Measurements from ENCODE around the gene SOBP. TPM values are rescaled to one million over a fixed set of nuclear protein-coding genes. Genes with fewer than 3 reads are reported as not detected.

Gene SOBP
- total RNA-seq, 4 donors from 2014 or later: 6.0 to 18.4 (median 6.7) TPM

DNA sequence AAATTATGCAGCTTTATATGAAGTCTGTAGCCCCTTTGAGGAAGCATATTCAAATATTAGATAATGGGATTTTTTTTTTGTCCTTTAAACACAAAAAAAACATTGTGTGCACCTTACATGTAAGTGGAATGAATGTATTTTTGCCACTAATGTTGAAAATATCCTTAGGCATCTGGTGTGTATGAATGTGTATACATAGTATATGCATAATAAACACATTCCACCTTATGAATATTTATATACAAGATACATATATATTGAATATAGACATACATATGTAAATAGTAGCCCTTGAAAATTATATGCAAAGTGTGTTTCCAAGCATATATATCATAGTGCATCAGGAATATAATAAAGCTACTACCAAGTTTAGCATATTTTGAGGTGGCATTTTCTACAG lies 94.8 kb downstream of the SOBP start:
- no peak for DNase-seq (ENCODE audit: low spot score in 2 of 2)
- no peak for TF ChIP-seq POLR2A (IDR thresholded peaks at IDR 0.05)
- TF ChIP-seq, protein P1, sequence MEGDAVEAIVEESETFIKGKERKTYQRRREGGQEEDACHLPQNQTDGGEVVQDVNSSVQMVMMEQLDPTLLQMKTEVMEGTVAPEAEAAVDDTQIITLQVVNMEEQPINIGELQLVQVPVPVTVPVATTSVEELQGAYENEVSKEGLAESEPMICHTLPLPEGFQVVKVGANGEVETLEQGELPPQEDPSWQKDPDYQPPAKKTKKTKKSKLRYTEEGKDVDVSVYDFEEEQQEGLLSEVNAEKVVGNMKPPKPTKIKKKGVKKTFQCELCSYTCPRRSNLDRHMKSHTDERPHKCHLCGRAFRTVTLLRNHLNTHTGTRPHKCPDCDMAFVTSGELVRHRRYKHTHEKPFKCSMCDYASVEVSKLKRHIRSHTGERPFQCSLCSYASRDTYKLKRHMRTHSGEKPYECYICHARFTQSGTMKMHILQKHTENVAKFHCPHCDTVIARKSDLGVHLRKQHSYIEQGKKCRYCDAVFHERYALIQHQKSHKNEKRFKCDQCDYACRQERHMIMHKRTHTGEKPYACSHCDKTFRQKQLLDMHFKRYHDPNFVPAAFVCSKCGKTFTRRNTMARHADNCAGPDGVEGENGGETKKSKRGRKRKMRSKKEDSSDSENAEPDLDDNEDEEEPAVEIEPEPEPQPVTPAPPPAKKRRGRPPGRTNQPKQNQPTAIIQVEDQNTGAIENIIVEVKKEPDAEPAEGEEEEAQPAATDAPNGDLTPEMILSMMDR (IDR thresholded peaks at IDR 0.05): no peak
- TF ChIP-seq EP300 (IDR thresholded peaks at IDR 0.05): no peak
- Histone ChIP-seq H3K4me1 (no peaks in the 10 kb centered on the region), H3K4me3 (no peak overlapping the region), H3K9me3 (no peaks in the 10 kb centered on the region), H3K27ac (no peak overlapping the region), H3K36me3 (no peaks in the 10 kb centered on the region), H3K27me3 (no peaks in the 10 kb centered on the region)

DNA sequence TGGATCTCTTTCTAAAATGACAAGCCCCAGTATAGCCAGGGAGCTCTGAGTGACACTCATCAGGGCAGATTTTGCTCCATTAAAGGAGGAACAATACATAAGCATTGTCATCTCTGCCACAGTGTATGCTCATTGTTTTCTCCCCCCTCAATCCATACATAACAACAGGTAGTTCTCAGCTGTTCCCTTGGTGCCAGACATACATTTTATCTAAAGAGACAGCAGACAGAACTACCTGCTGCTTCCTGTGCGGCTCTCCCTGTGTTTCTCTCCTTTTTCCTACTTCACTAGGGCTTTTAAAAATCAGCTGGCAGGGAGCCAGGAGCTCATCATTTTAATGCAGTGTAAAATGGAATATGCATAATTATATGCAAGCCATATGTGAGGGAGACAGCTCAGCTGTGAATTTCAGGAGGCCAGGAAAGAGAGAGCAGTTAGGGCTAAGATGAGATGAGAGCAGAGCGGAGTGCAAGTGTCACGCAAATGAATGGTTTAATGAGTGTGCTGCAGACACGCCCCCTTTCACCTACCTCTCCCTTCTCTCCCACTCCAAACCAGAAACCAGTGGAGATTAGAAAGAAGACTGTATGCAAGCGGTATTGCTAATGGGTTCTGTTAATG lies 96.0 kb downstream of the SOBP start:
- Histone ChIP-seq H3K27me3 (no peaks in the 10 kb centered on the region), H3K36me3 (no peaks in the 10 kb centered on the region), H3K27ac (no peak overlapping the region), H3K9me3 (no peaks in the 10 kb centered on the region), H3K4me3 (no peak overlapping the region), H3K4me1 (no peaks in the 10 kb centered on the region)
- 86 to 90% methylated on average over 5 of the region's 5 CpGs for WGBS, 2 donors
- TF ChIP-seq, protein P1 (IDR thresholded peaks at IDR 0.05): no peak
- TF ChIP-seq EP300 (IDR thresholded peaks at IDR 0.05) (no peak), POLR2A (IDR thresholded peaks at IDR 0.05) (no peak)
- no peak for DNase-seq (ENCODE audit: low spot score in 2 of 2)

DNA sequence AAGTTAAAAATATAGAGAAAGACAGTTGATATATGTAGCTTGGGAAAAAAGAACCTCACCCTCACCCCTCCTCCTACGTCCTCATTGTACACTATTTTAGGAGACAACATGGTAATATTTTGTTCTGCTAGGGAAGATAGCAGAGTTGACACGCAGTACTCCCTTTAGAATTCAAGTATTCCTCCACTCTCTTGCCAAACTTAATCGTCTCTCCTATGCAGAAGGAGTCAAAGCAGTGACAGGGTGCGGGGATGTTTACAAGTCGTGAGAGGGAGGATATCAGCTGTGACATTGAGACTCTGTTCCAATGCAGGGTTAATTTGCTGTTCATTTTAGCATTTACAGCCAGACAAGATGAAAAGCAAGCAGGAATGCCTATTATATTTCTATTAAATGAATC lies 97.5 kb downstream of the SOBP start:
- Histone ChIP-seq H3K4me1 (no peaks in the 10 kb centered on the region), H3K27me3 (no peaks in the 10 kb centered on the region), H3K4me3 (no peak overlapping the region), H3K27ac (no peak overlapping the region), H3K36me3 (no peaks in the 10 kb centered on the region), H3K9me3 (no peaks in the 10 kb centered on the region)
- DNase-seq (ENCODE audit: low spot score in 2 of 2): no peak
- WGBS, 2 donors: 56 to 57% methylated on average over 5 of the region's 5 CpGs
- no peak for TF ChIP-seq EP300 (IDR thresholded peaks at IDR 0.05)
- TF ChIP-seq POLR2A (IDR thresholded peaks at IDR 0.05): no peak
- TF ChIP-seq, protein P1 (IDR thresholded peaks at IDR 0.05): no peak

DNA sequence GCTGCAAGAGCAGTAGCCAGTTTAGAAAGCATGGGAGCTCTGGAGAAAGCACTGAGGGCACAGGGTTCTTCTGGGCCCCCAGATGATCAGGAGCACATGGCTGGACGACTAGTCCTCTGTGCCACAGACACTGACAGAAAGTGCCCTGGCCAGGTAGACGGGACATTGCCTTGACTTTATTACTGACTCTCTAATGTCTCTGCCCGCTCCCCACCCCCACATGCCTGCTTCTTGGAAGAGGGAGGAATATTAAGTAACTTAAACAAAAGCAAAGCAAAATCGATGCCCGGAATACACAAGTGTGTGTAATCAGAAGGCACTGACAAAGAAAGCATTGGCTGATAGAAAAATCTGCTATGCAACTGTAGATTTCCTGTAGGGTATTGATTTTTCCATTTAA lies 99.3 kb downstream of the SOBP start:
- no peaks in the 10 kb centered on the region for H3K4me1 ChIP-seq
- 66 to 76% methylated on average over 5 of the region's 5 CpGs for WGBS, 2 donors

DNA sequence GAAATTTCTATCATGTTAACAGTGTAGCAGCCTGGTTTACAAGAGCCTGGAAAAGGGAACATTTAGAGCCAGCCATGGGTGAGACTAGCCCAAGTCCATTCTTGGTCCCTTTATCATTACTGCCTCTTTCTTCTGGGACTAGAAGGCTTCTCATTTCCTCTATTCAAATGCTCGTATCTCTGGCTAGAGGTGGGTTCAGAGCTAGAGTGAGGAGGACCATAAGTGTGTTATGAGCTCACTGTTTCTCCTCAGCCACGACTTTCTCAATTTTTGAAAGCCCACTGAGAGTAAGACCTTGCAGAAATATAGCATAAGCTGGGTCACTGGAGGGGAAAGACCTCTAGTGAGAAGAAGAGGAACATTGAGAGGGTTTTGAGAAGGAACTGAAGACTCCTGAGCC lies 100.0 kb downstream of the SOBP start:
- WGBS, 2 donors: 85 to 90% methylated on average over 2 of the region's 2 CpGs
- no peaks in the 10 kb centered on the region for H3K9me3 ChIP-seq

More for the DNA sequence above, 99.3 kb downstream of the SOBP start:
- Histone ChIP-seq H3K27ac (no peak overlapping the region), H3K9me3 (no peaks in the 10 kb centered on the region), H3K36me3 (no peaks in the 10 kb centered on the region), H3K27me3 (no peaks in the 10 kb centered on the region), H3K4me3 (no peak overlapping the region)
- TF ChIP-seq POLR2A (IDR thresholded peaks at IDR 0.05) (no peak), EP300 (IDR thresholded peaks at IDR 0.05) (no peak)
- TF ChIP-seq, protein P1 (IDR thresholded peaks at IDR 0.05): no peak
- no peak for DNase-seq (ENCODE audit: low spot score in 2 of 2)

More for the DNA sequence above, 100.0 kb downstream of the SOBP start:
- no peaks in the 10 kb centered on the region for H3K36me3 ChIP-seq
- H3K27me3 ChIP-seq: no peaks in the 10 kb centered on the region
- TF ChIP-seq EP300 (IDR thresholded peaks at IDR 0.05) (no peak), POLR2A (IDR thresholded peaks at IDR 0.05) (no peak)
- TF ChIP-seq, protein P1 (IDR thresholded peaks at IDR 0.05): no peak
- H3K4me3 ChIP-seq: no peak overlapping the region
- H3K4me1 ChIP-seq: no peaks in the 10 kb centered on the region
- no peak overlapping the region for H3K27ac ChIP-seq
- no peak for DNase-seq (ENCODE audit: low spot score in 2 of 2)

Measured in tibial nerve (tissue), 4 donors.